ENCODE results near the gene GPR22. TPM values are rescaled to one million over a fixed set of nuclear protein-coding genes. Genes with fewer than 3 reads are reported as not detected.

The GPR22 gene
- total RNA-seq, 1 donor from 2014 or later, result not detected

Other genes with a start within 250 kb of the GPR22 start
- gene COG5, start 93.9 kb downstream of the GPR22 start, total RNA-seq, result 36.5 and 39.1 TPM in 2 replicates
- gene DUS4L, start 93.9 kb downstream of the GPR22 start, total RNA-seq, result 11.8 and 13.5 TPM in 2 replicates
- 43.5 and 44.5 TPM in 2 replicates for gene BCAP29, start 110.2 kb downstream of the GPR22 start, total RNA-seq
- gene SLC26A4, start 190.8 kb downstream of the GPR22 start, total RNA-seq, result 7.2 and 7.9 TPM in 2 replicates